NB4 (cell line): ENCODE results near the gene LCN6.

ENCODE experiments used
- CTCF ChIP-seq: IDR thresholded peaks from one replicate; pipeline ENCODE4 v1.5.1; 2012; ENCODE audit warnings: low read depth, low read length
- POLR2A ChIP-seq: IDR thresholded peaks from 2 replicates; pipeline ENCODE4 v1.6.1; 2011; ENCODE audit warnings: mild to moderate bottlenecking; ENCODE audit not compliant: insufficient read length; ENCODE audit errors: extremely low read depth

GRCh38 chr9:136757328-136757727, 9.0 kb upstream of the LCN6 start:
- TF ChIP-seq CTCF (no peak), POLR2A (no peak)
